Astrocyte (in vitro differentiated cells and primary cell): Measurements from ENCODE around the gene HLX. TPM values are rescaled to one million over a fixed set of nuclear protein-coding genes. Genes with fewer than 3 reads are reported as not detected.

ENCODE experiments used
- DNase-seq: peaks from one replicate; pipeline ENCODE4 v3.0.0-alpha.2; 2010; ENCODE audit warnings: low read depth
- FAIRE-seq: peaks from 2 replicates; lab custom pipeline; 2011; peaks lifted over from hg19 to GRCh38; lab: Jason Lieb, UNC
- H2AFZ ChIP-seq: 2 replicates; pipeline ENCODE4 v1.6.0; 2012; ENCODE audit warnings: low read depth, low read length, inconsistent platforms
- H3K27ac ChIP-seq: 2 replicates; pipeline ENCODE4 v1.5.1; 2011; ENCODE audit warnings: low read depth, low read length, inconsistent platforms
- H3K27me3 ChIP-seq: 2 replicates; pipeline ENCODE4 v1.6.0; 2011; ENCODE audit warnings: low read length, inconsistent platforms; ENCODE audit not compliant: insufficient read depth
- H3K36me3 ChIP-seq: 2 replicates; pipeline ENCODE4 v1.5.1; 2011; ENCODE audit warnings: low read length, inconsistent platforms; ENCODE audit not compliant: insufficient read depth
- H3K4me1 ChIP-seq: 2 replicates; pipeline ENCODE4 v1.5.1; 2011; ENCODE audit warnings: low read length, inconsistent platforms; ENCODE audit not compliant: insufficient read depth
- H3K4me2 ChIP-seq: 2 replicates; pipeline ENCODE4 v1.6.0; 2012; ENCODE audit warnings: low read length, inconsistent platforms
- H3K4me3 ChIP-seq: 2 replicates; pipeline ENCODE4 v1.5.1; 2011; ENCODE audit warnings: low read depth, mild to moderate bottlenecking, low read length, inconsistent platforms; ENCODE audit not compliant: insufficient read depth
- H3K79me2 ChIP-seq: 2 replicates; pipeline ENCODE4 v1.6.0; 2012; ENCODE audit warnings: mild to moderate bottlenecking, low read length, inconsistent platforms; ENCODE audit not compliant: insufficient read depth
- H3K9ac ChIP-seq: 2 replicates; pipeline ENCODE4 v1.6.0; 2012; ENCODE audit warnings: mild to moderate bottlenecking, low read length, inconsistent platforms
- H3K9me3 ChIP-seq: 2 replicates; pipeline ENCODE4 v1.5.1; 2012; ENCODE audit warnings: low read depth, mild to moderate bottlenecking, low read length, inconsistent platforms; ENCODE audit not compliant: insufficient read depth
- H4K20me1 ChIP-seq: 2 replicates; pipeline ENCODE4 v1.6.0; 2012; ENCODE audit warnings: low read length, inconsistent platforms; ENCODE audit not compliant: insufficient read depth
- H3K27ac Mint-ChIP-seq: one replicate; pipeline ENCODE4 v1.8.0; 2021; ENCODE audit warnings: mild to moderate bottlenecking, mixed read lengths; ENCODE audit not compliant: unreplicated experiment
- H3K27me3 Mint-ChIP-seq: one replicate; pipeline ENCODE4 v1.8.0; 2021; ENCODE audit warnings: low read depth, mixed read lengths; ENCODE audit not compliant: unreplicated experiment
- H3K36me3 Mint-ChIP-seq: one replicate; pipeline ENCODE4 v1.8.0; 2021; ENCODE audit warnings: low read depth, mixed read lengths; ENCODE audit not compliant: unreplicated experiment
- H3K4me1 Mint-ChIP-seq: one replicate; pipeline ENCODE4 v1.8.0; 2021; ENCODE audit warnings: low read depth, mixed read lengths; ENCODE audit not compliant: unreplicated experiment
- H3K4me3 Mint-ChIP-seq: one replicate; pipeline ENCODE4 v1.8.0; 2021; ENCODE audit warnings: mild to moderate bottlenecking, moderate library complexity, mixed read lengths; ENCODE audit not compliant: unreplicated experiment
- H3K9me3 Mint-ChIP-seq: one replicate; pipeline ENCODE4 v1.8.0; 2021; ENCODE audit warnings: mild to moderate bottlenecking, mixed read lengths; ENCODE audit not compliant: unreplicated experiment
- CTCF ChIP-seq: IDR thresholded peaks from 2 replicates; pipeline ENCODE4 v1.5.1; 2011; ENCODE audit warnings: low read depth, mild to moderate bottlenecking, inconsistent platforms, low read length, moderate library complexity; ENCODE audit not compliant: insufficient read depth
- EZH2 ChIP-seq: IDR thresholded peaks from 2 replicates; pipeline ENCODE4 v1.6.1; 2012; ENCODE audit warnings: mild to moderate bottlenecking, low read length, inconsistent platforms; ENCODE audit not compliant: insufficient read depth
- total RNA-seq: library from RNA; stranded (reverse); gene quantifications from 2 replicates; pipeline ENCODE4 v1.2.1, GENCODE V29; 2021

HLX gene
- total RNA-seq, 1 donor from 2014 or later: 1.4 TPM

- H3K9ac ChIP-seq: no peak overlapping the region
- no peak overlapping the region for H2AFZ ChIP-seq
- no peak overlapping the region for H3K4me3 Mint-ChIP-seq
- no peak for TF ChIP-seq CTCF
- TF ChIP-seq EZH2: peak; percentile 46
- no peak overlapping the region for H3K27ac Mint-ChIP-seq
- H3K4me1 ChIP-seq: peaks cover 14% of the 10 kb centered on the region
- H3K27ac ChIP-seq: no peak overlapping the region
- no peaks in the 10 kb centered on the region for H3K79me2 ChIP-seq
- peaks cover 2% of the 10 kb centered on the region for H3K4me1 Mint-ChIP-seq
- FAIRE-seq: no peak
- no peaks in the 10 kb centered on the region for H3K36me3 ChIP-seq
- DNase-seq: no peak
- H3K4me2 ChIP-seq: no peak overlapping the region
- peaks cover 6% of the 10 kb centered on the region for H3K36me3 Mint-ChIP-seq
- peaks cover 61% of the 10 kb centered on the region for H3K9me3 Mint-ChIP-seq
- H4K20me1 ChIP-seq: peaks cover 8% of the 10 kb centered on the region
- peaks cover 96% of the 10 kb centered on the region for H3K27me3 Mint-ChIP-seq
- peaks cover 97% of the 10 kb centered on the region for H3K27me3 ChIP-seq
- H3K4me3 ChIP-seq: no peak overlapping the region
- peaks cover 15% of the 10 kb centered on the region for H3K9me3 ChIP-seq
Observed at GRCh38 chr1:220889848-220890287, 10.6 kb downstream of the HLX start.

- H3K9me3 ChIP-seq: peaks cover 17% of the 10 kb centered on the region
- TF ChIP-seq CTCF (no peak), EZH2 (no peak)
- H3K27me3 ChIP-seq: peaks cover 98% of the 10 kb centered on the region
- H3K4me1 Mint-ChIP-seq: peaks cover 2% of the 10 kb centered on the region
- no peak overlapping the region for H3K4me3 ChIP-seq
- no peak overlapping the region for H3K4me3 Mint-ChIP-seq
- H3K9me3 Mint-ChIP-seq: peaks cover 58% of the 10 kb centered on the region
- no peak overlapping the region for H3K27ac ChIP-seq
- DNase-seq: no peak
- no peak for FAIRE-seq
- H3K4me2 ChIP-seq: no peak overlapping the region
- H3K27me3 Mint-ChIP-seq: peaks cover 96% of the 10 kb centered on the region
- no peak overlapping the region for H3K27ac Mint-ChIP-seq
- no peaks in the 10 kb centered on the region for H3K79me2 ChIP-seq
- no peak overlapping the region for H3K9ac ChIP-seq
- peaks cover 14% of the 10 kb centered on the region for H3K4me1 ChIP-seq
- no peak overlapping the region for H2AFZ ChIP-seq
- no peaks in the 10 kb centered on the region for H3K36me3 ChIP-seq
- peaks cover 6% of the 10 kb centered on the region for H3K36me3 Mint-ChIP-seq
- peaks cover 4% of the 10 kb centered on the region for H4K20me1 ChIP-seq
Observed at GRCh38 chr1:220890602-220891001, 11.4 kb downstream of the HLX start.

GRCh38 chr1:220891224-220892085 is 12.2 kb downstream of the HLX start:
- Mint-ChIP-seq H3K4me1 (peaks cover 2% of the 10 kb centered on the region), H3K27me3 (peaks cover 96% of the 10 kb centered on the region), H3K4me3 (no peak overlapping the region), H3K36me3 (peaks cover 4% of the 10 kb centered on the region), H3K27ac (no peak overlapping the region), H3K9me3 (peaks cover 55% of the 10 kb centered on the region)
- Histone ChIP-seq H3K4me2 (no peak overlapping the region), H3K9me3 (peaks cover 17% of the 10 kb centered on the region), H4K20me1 (no peaks in the 10 kb centered on the region), H2AFZ (no peak overlapping the region), H3K79me2 (no peaks in the 10 kb centered on the region), H3K27ac (no peak overlapping the region), H3K4me1 (peaks cover 14% of the 10 kb centered on the region), H3K4me3 (no peak overlapping the region), H3K27me3 (peaks cover 98% of the 10 kb centered on the region), H3K9ac (no peak overlapping the region), H3K36me3 (no peaks in the 10 kb centered on the region)
- TF ChIP-seq CTCF: no peak
- peak; percentile 57 for TF ChIP-seq EZH2
- FAIRE-seq (no peak), DNase-seq (no peak)
